Fibroblast of lung (primary cell): Measurements from ENCODE around the gene YWHAQ. TPM values are rescaled to one million over a fixed set of nuclear protein-coding genes. Genes with fewer than 3 reads are reported as not detected.
"Not testable (repeated sequence)": the region's sequence is repeated elsewhere in the genome, so short reads cannot be mapped to it uniquely, and the experiment has no call there.

Experiments used
- DNase-seq, 2 donors: peaks; one replicate each; pipeline versions ENCODE4 v3.0.0 to v3.0.0-alpha.2; 2010; ENCODE audit warnings: low read depth in 2 of 2
- H2AFZ ChIP-seq: 2 replicates; pipeline ENCODE4 v1.5.1; 2012; ENCODE audit warnings: low read length, control low read depth, inconsistent platforms
- H3K27ac ChIP-seq: 2 replicates; pipeline ENCODE4 v1.5.1; 2011; ENCODE audit warnings: low read length, control low read depth; ENCODE audit not compliant: insufficient read depth
- H3K27me3 ChIP-seq: 2 replicates; pipeline ENCODE4 v1.5.1; 2011; ENCODE audit warnings: mild to moderate bottlenecking, low read length; ENCODE audit not compliant: control insufficient read depth, insufficient read depth
- H3K36me3 ChIP-seq: 2 replicates; pipeline ENCODE4 v1.5.1; 2011; ENCODE audit warnings: low read length; ENCODE audit not compliant: control insufficient read depth, insufficient read depth
- H3K4me1 ChIP-seq: 2 replicates; pipeline ENCODE4 v1.5.1; 2011; ENCODE audit warnings: low read length; ENCODE audit not compliant: control insufficient read depth, insufficient read depth; ENCODE audit errors: extremely low read depth
- H3K4me2 ChIP-seq: 2 replicates; pipeline ENCODE4 v1.5.1; 2011; ENCODE audit warnings: low read length, control low read depth; ENCODE audit not compliant: insufficient read depth; ENCODE audit errors: extremely low read depth
- H3K4me3 ChIP-seq, 4 experiments: fragments of 200-600 bp in 1 of 4; sonication (generic) in 1 of 4; replicated peaks in 1 of 4; 2 replicates each; pipeline ENCODE4 v1.5.1; 2011 to 2016; ENCODE audit warnings: low read length in 4 of 4, low read depth in 3 of 4, mild to moderate bottlenecking in 3 of 4, control low read depth in 2 of 4, inconsistent platforms in 1 of 4, mixed read lengths in 1 of 4; ENCODE audit not compliant: insufficient read depth in 1 of 4; ENCODE audit errors: control extremely low read depth in 1 of 4
- H3K79me2 ChIP-seq: 2 replicates; pipeline ENCODE4 v1.5.1; 2012; ENCODE audit warnings: mild to moderate bottlenecking, low read length, inconsistent platforms; ENCODE audit not compliant: control insufficient read depth, insufficient read depth
- H3K9ac ChIP-seq: 2 replicates; pipeline ENCODE4 v1.5.1; 2011; ENCODE audit warnings: mild to moderate bottlenecking, low read length, control low read depth; ENCODE audit not compliant: insufficient read depth
- H3K9me3 ChIP-seq: 2 replicates; pipeline ENCODE4 v1.5.1; 2012; ENCODE audit warnings: low read depth, low read length; ENCODE audit not compliant: control insufficient read depth, insufficient read depth
- H4K20me1 ChIP-seq: 2 replicates; pipeline ENCODE4 v1.5.1; 2011; ENCODE audit warnings: low read length; ENCODE audit not compliant: control insufficient read depth, insufficient read depth; ENCODE audit errors: extremely low read depth
- EZH2 ChIP-seq: IDR thresholded peaks from 2 replicates; pipeline ENCODE4 v1.5.1; 2012; ENCODE audit warnings: low read length, control low read depth, mild to moderate bottlenecking; ENCODE audit errors: missing control alignments
- polyA plus RNA-seq, 2 donors: library from polyadenylated mRNA; depleted of rRNA in 1 of 2; stranded (reverse) in 1 of 2; unstranded in 1 of 2; fragments of >200 nt; gene quantifications; 2 replicates each; pipeline ENCODE4 v1.2.1, GENCODE V29; 2011 to 2012; ENCODE audit warnings: missing spikeins in 1 of 2
- total RNA-seq: library from RNA; depleted of rRNA; stranded (reverse); fragments of >200 nt; gene quantifications from 2 replicates; pipeline ENCODE4 v1.2.1, GENCODE V29; 2014
- TF ChIP-seq, protein P1 (sequence below), 2 donors: IDR thresholded peaks in 1 of 2; conservative IDR thresholded peaks in 1 of 2; 1 replicate in 1 of 2; 2 replicates in 1 of 2; pipeline ENCODE4 v1.5.1; 2011 to 2012; ENCODE audit warnings: low read length in 2 of 2, control low read depth in 1 of 2, inconsistent platforms in 1 of 2, low read depth in 1 of 2, mild to moderate bottlenecking in 1 of 2

The YWHAQ gene
- total and polyA plus RNA-seq, 2 donors (not counting 1 experiment from before 2014, with no cell fraction given): 323 to 510 TPM

DNA sequence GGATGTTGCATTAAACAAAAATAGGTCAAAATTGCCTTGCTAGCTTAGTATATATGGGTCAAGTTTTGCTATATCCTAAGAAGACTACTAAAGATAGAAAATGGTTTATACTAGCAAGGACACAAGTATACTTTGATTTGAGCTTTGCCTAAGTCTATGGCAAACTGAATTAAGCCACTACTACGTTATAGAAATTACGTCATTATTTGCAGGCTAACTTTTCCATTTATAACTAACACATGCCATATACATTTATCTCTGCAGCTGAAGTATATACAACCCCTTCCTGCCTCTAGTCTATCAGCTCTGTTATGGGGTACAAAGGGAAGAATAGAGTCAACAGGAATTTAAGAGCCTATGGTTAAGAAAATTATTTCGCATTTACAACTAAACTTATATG lies 16.2 kb downstream of the YWHAQ start:
- Histone ChIP-seq H3K4me2 (peak overlapping the region; percentile 20), H3K4me3 (no peak overlapping the region), H4K20me1 (peaks cover 16% of the 10 kb centered on the region), H3K36me3 (peaks cover 4% of the 10 kb centered on the region), H3K4me1 (peaks cover 13% of the 10 kb centered on the region), H2AFZ (no peak overlapping the region), H3K9me3 (no peaks in the 10 kb centered on the region), H3K79me2 (peaks cover 98% of the 10 kb centered on the region), H3K27me3 (no peaks in the 10 kb centered on the region), H3K9ac (no peak overlapping the region), H3K27ac (no peak overlapping the region)
- TF ChIP-seq, protein P1, sequence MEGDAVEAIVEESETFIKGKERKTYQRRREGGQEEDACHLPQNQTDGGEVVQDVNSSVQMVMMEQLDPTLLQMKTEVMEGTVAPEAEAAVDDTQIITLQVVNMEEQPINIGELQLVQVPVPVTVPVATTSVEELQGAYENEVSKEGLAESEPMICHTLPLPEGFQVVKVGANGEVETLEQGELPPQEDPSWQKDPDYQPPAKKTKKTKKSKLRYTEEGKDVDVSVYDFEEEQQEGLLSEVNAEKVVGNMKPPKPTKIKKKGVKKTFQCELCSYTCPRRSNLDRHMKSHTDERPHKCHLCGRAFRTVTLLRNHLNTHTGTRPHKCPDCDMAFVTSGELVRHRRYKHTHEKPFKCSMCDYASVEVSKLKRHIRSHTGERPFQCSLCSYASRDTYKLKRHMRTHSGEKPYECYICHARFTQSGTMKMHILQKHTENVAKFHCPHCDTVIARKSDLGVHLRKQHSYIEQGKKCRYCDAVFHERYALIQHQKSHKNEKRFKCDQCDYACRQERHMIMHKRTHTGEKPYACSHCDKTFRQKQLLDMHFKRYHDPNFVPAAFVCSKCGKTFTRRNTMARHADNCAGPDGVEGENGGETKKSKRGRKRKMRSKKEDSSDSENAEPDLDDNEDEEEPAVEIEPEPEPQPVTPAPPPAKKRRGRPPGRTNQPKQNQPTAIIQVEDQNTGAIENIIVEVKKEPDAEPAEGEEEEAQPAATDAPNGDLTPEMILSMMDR (conservative IDR thresholded peaks at IDR 0.05 in 1 of 2, IDR thresholded peaks at IDR 0.05 in 1 of 2; ENCODE audit: low read depth in 1 of 2, low read length in 2 of 2): no peak
- no peak for TF ChIP-seq EZH2
- DNase-seq: no peak

DNA sequence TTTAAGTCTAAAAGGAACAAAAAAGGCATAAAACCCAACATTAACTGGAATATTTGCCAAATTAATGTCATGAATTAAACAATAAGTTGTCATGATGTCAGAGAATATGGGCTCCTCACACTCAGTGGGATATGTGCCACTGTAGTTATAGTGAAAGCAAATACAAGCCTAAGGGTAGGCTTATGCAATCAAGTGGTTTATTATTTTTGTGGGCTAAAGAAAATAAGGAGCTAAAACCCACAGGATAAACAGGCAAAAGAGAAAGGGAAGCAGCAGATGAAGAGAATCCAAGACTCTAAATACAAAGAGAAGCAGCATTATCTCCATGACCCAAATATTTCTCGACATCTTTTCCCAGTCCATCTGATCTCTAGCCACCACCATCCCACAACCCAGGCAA lies 17.5 kb downstream of the YWHAQ start:
- peak overlapping the region in 2 of 4 experiments; percentile 15 to 31 for H3K4me3 ChIP-seq
- TF ChIP-seq EZH2: no peak
- TF ChIP-seq, protein P1 (conservative IDR thresholded peaks at IDR 0.05 in 1 of 2, IDR thresholded peaks at IDR 0.05 in 1 of 2; ENCODE audit: low read depth in 1 of 2, low read length in 2 of 2): no peak
- H3K4me1 ChIP-seq: peaks cover 17% of the 10 kb centered on the region
- peaks cover 4% of the 10 kb centered on the region for H3K36me3 ChIP-seq
- peak overlapping the region; percentile 34 for H3K27ac ChIP-seq
- H3K9ac ChIP-seq: no peak overlapping the region
- H4K20me1 ChIP-seq: peaks cover 15% of the 10 kb centered on the region
- H3K4me2 ChIP-seq: peak overlapping the region; percentile 67
- no peaks in the 10 kb centered on the region for H3K9me3 ChIP-seq
- no peak overlapping the region for H2AFZ ChIP-seq
- peaks cover 98% of the 10 kb centered on the region for H3K79me2 ChIP-seq
- H3K27me3 ChIP-seq: no peaks in the 10 kb centered on the region
- DNase-seq: peak; percentile 82 to 95

DNA sequence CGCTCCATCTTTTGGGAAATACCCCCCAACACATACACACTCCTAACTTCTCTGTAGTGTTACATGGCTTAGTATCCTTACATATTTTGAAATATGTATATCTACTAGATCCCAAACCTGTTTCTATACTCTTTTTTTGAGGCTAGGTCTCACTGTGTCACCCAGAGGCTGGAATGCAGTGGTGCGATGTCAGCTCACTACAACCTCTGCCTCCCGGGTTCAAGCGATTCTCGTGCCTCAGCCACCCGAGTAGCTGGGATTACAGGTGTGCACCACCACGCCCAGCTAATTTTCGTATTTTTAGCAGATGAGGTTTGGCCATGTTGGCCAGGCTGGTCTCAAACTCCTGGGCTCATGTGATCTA lies 19.3 kb downstream of the YWHAQ start:
- H3K79me2 ChIP-seq: peaks cover 96% of the 10 kb centered on the region
- H3K9me3 ChIP-seq, H2AFZ ChIP-seq, H3K36me3 ChIP-seq, H3K27me3 ChIP-seq, H3K4me3 ChIP-seq, H3K4me2 ChIP-seq, H3K9ac ChIP-seq, DNase-seq: not testable (repeated sequence)
- peaks cover 20% of the 10 kb centered on the region for H3K4me1 ChIP-seq
- H3K27ac ChIP-seq: peak overlapping the region; percentile 6
- H4K20me1 ChIP-seq: peaks cover 13% of the 10 kb centered on the region
